ENCODE measurements around the gene CEP85L. TPM values are rescaled to one million over a fixed set of nuclear protein-coding genes. Genes with fewer than 3 reads are reported as not detected.
A peak's percentile ranks its signal among the peaks of the same experiment; 100 is the strongest.

CEP85L gene
- total and polyA plus RNA-seq, 2 experiments from 2014 or later = 9.1 to 10.1 TPM

DNA sequence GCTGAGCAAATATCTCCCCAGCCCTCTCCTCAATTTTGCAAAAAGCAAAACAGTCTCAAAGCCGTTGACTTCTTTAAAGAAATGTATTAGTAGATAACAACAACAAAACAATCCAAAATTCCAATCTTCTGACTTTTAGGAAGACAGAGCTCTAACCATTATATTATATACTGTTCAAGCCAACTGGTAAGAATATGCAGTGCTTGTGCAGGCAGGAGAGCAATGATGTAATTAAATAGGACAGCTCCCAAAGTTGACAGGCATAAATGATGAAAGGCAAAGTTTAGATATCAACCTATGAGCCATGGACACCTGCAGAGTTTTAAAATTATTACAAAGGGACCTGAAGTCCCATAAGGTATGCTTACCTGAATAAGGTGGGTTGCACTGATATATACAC is 16.6 kb upstream of the CEP85L start:
- H3K4me1 Mint-ChIP-seq = no peaks in the 10 kb centered on the region
- H3K27me3 Mint-ChIP-seq (ENCODE audit: insufficient read depth, low read depth, poor library complexity) = no peaks in the 10 kb centered on the region
- no peaks in the 10 kb centered on the region for H3K9me3 Mint-ChIP-seq

GRCh38 chr6:118665011-118665410 is 13.6 kb upstream of the CEP85L start:
- Histone ChIP-seq H3K4me1 (ENCODE audit: insufficient read depth) (no peaks in the 10 kb centered on the region), H2AFZ (no peak overlapping the region), H3K4me3 (no peak overlapping the region), H4K20me1 (replicated peaks; ENCODE audit: insufficient read depth) (no peaks in the 10 kb centered on the region), H3K4me2 (no peak overlapping the region), H3K36me3 (ENCODE audit: insufficient read depth) (no peaks in the 10 kb centered on the region), H3F3A (replicated peaks; ENCODE audit: low read depth) (no peaks in the 10 kb centered on the region), H3K79me2 (replicated peaks; ENCODE audit: insufficient read depth) (no peaks in the 10 kb centered on the region), H3K9me2 (ENCODE audit: insufficient read depth) (no peaks in the 10 kb centered on the region), H3K27me3 (ENCODE audit: insufficient read depth) (no peaks in the 10 kb centered on the region), H3K27ac (ENCODE audit: low read depth) (no peak overlapping the region)
- Mint-ChIP-seq H3K27me3 (ENCODE audit: insufficient read depth, low read depth, poor library complexity) (no peaks in the 10 kb centered on the region), H3K27ac (no peak overlapping the region), H3K4me3 (no peak overlapping the region), H3K36me3 (ENCODE audit: low read depth) (no peaks in the 10 kb centered on the region), H3K4me1 (no peaks in the 10 kb centered on the region), H3K9me3 (no peaks in the 10 kb centered on the region)
- TF ChIP-seq NANOG (IDR thresholded peaks at IDR 0.05; ENCODE audit: borderline replicate concordance) = no peak
- TF ChIP-seq, protein P1, sequence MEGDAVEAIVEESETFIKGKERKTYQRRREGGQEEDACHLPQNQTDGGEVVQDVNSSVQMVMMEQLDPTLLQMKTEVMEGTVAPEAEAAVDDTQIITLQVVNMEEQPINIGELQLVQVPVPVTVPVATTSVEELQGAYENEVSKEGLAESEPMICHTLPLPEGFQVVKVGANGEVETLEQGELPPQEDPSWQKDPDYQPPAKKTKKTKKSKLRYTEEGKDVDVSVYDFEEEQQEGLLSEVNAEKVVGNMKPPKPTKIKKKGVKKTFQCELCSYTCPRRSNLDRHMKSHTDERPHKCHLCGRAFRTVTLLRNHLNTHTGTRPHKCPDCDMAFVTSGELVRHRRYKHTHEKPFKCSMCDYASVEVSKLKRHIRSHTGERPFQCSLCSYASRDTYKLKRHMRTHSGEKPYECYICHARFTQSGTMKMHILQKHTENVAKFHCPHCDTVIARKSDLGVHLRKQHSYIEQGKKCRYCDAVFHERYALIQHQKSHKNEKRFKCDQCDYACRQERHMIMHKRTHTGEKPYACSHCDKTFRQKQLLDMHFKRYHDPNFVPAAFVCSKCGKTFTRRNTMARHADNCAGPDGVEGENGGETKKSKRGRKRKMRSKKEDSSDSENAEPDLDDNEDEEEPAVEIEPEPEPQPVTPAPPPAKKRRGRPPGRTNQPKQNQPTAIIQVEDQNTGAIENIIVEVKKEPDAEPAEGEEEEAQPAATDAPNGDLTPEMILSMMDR (conservative IDR thresholded peaks at IDR 0.05; ENCODE audit: low read depth in 2 of 2) = 0 out of 4 replicates have a peak, but pooled peaks of 1 of the 2 experiments have one; percentile 2
- no peak for DNase-seq (ENCODE audit: low spot score)
- no peak for ATAC-seq

More for the DNA sequence above, 16.6 kb upstream of the CEP85L start:
- Histone ChIP-seq H3K27ac (ENCODE audit: low read depth) (no peak overlapping the region), H3F3A (replicated peaks; ENCODE audit: low read depth) (no peaks in the 10 kb centered on the region), H3K36me3 (ENCODE audit: insufficient read depth) (no peaks in the 10 kb centered on the region), H3K4me2 (no peak overlapping the region), H3K4me1 (ENCODE audit: insufficient read depth) (no peaks in the 10 kb centered on the region), H4K20me1 (replicated peaks; ENCODE audit: insufficient read depth) (no peaks in the 10 kb centered on the region), H3K4me3 (no peak overlapping the region), H3K79me2 (replicated peaks; ENCODE audit: insufficient read depth) (no peaks in the 10 kb centered on the region), H2AFZ (no peak overlapping the region), H3K27me3 (ENCODE audit: insufficient read depth) (no peaks in the 10 kb centered on the region), H3K9me2 (ENCODE audit: insufficient read depth) (no peaks in the 10 kb centered on the region)
- no peak overlapping the region for H3K4me3 Mint-ChIP-seq
- no peak for ATAC-seq
- no peak for TF ChIP-seq STAT1 (IDR thresholded peaks at IDR 0.05; ENCODE audit: unreplicated experiment)
- TF ChIP-seq, protein P2, sequence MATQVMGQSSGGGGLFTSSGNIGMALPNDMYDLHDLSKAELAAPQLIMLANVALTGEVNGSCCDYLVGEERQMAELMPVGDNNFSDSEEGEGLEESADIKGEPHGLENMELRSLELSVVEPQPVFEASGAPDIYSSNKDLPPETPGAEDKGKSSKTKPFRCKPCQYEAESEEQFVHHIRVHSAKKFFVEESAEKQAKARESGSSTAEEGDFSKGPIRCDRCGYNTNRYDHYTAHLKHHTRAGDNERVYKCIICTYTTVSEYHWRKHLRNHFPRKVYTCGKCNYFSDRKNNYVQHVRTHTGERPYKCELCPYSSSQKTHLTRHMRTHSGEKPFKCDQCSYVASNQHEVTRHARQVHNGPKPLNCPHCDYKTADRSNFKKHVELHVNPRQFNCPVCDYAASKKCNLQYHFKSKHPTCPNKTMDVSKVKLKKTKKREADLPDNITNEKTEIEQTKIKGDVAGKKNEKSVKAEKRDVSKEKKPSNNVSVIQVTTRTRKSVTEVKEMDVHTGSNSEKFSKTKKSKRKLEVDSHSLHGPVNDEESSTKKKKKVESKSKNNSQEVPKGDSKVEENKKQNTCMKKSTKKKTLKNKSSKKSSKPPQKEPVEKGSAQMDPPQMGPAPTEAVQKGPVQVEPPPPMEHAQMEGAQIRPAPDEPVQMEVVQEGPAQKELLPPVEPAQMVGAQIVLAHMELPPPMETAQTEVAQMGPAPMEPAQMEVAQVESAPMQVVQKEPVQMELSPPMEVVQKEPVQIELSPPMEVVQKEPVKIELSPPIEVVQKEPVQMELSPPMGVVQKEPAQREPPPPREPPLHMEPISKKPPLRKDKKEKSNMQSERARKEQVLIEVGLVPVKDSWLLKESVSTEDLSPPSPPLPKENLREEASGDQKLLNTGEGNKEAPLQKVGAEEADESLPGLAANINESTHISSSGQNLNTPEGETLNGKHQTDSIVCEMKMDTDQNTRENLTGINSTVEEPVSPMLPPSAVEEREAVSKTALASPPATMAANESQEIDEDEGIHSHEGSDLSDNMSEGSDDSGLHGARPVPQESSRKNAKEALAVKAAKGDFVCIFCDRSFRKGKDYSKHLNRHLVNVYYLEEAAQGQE (IDR thresholded peaks at IDR 0.05; ENCODE audit: unreplicated experiment) = no peak
- H3K36me3 Mint-ChIP-seq (ENCODE audit: low read depth) = no peaks in the 10 kb centered on the region
- no peak for DNase-seq (ENCODE audit: low spot score)
- no peak overlapping the region for H3K27ac Mint-ChIP-seq
